ENCODE results near the gene CSTB.

CSTB gene

DNA sequence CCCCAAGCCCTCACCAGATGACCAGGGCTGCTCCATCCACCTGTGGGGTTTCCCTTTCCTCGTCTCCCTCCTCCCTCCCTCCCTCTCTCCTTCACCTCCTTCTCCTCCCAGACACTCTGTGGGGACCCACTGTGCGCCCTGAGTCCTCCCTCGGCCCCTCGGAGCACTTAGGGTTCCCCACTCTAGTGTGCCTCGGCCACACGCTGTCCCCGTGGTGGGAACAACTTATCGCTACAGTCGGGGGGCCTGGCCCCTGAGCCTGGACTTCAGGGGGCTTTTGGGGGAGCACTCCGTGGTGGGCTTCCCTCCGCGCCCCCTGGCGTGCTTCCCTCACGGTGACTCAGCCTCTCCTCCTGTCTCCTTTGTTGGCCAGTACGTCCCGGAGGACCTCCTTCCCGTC, 27.5 kb downstream of the CSTB start:
- no peak overlapping the region for H3K4me3 ChIP-seq (ENCODE audit: low read depth, low read length)

DNA sequence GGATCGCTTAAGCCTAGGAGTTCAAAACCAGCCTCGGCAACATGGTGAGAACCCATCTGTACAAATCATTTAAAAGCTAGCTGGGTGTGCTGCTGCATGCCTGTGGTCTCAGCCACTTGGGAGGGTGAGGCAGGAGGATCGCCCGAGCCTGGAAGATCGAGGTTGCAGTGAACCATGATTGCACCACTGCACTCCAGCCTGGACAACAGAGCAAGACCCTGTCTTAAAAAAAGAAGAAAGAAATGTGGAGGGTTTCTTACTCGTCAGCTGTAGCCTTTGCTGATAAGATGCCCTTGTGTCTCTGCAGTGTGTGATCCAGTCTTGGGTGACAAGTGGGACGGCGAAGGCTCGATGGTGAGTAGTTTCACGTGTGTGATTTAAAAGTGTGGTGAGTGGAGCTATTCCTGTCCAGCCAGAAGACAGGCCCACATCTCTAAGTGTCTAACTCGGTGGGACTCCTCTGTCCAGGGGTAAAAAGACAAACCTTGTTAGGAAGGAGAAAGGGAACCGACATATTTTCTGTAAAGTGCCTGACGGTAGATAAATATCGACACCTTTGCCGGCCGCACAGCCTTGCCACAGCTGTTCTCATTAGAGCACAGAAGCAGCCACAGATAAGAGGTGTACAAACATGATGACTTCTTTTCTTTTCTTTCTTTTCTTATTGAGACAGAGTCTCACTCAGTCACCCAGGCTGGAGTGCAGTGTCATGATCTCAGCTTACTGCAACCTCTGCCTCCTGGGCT, 30.2 kb downstream of the CSTB start:
- H3K4me3 ChIP-seq (ENCODE audit: low read depth, low read length), result no peak overlapping the region
- TF ChIP-seq, protein P1, sequence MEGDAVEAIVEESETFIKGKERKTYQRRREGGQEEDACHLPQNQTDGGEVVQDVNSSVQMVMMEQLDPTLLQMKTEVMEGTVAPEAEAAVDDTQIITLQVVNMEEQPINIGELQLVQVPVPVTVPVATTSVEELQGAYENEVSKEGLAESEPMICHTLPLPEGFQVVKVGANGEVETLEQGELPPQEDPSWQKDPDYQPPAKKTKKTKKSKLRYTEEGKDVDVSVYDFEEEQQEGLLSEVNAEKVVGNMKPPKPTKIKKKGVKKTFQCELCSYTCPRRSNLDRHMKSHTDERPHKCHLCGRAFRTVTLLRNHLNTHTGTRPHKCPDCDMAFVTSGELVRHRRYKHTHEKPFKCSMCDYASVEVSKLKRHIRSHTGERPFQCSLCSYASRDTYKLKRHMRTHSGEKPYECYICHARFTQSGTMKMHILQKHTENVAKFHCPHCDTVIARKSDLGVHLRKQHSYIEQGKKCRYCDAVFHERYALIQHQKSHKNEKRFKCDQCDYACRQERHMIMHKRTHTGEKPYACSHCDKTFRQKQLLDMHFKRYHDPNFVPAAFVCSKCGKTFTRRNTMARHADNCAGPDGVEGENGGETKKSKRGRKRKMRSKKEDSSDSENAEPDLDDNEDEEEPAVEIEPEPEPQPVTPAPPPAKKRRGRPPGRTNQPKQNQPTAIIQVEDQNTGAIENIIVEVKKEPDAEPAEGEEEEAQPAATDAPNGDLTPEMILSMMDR (IDR thresholded peaks at IDR 0.05; ENCODE audit: borderline replicate concordance, insufficient read depth, low read depth, low read length), result no peak

More for the DNA sequence above, 27.5 kb downstream of the CSTB start:
- TF ChIP-seq, protein P1 (IDR thresholded peaks at IDR 0.05; ENCODE audit: borderline replicate concordance, insufficient read depth, low read depth, low read length), result no peak

DNA sequence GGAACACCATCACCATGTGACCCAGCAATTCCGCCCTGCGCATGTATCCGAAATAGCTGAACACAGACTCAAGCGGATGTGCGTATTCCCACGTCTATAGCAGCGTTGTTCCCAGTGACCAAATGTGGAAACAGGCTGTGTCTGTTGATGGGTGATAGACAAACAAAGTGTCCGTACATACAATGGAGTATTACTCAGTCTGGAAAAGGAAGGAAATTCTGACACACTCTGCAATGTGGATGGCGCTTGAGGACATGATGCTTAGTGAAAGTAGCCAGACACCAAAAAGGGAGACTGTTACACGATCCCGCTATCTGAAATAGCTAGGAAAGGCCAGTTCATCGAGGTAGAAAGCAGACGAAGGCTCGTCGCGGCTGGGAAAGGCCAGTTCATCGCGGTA, 31.4 kb downstream of the CSTB start:
- H3K4me3 ChIP-seq (ENCODE audit: low read depth, low read length), result no peak overlapping the region
- TF ChIP-seq, protein P1 (IDR thresholded peaks at IDR 0.05; ENCODE audit: borderline replicate concordance, insufficient read depth, low read depth, low read length), result no peak

DNA sequence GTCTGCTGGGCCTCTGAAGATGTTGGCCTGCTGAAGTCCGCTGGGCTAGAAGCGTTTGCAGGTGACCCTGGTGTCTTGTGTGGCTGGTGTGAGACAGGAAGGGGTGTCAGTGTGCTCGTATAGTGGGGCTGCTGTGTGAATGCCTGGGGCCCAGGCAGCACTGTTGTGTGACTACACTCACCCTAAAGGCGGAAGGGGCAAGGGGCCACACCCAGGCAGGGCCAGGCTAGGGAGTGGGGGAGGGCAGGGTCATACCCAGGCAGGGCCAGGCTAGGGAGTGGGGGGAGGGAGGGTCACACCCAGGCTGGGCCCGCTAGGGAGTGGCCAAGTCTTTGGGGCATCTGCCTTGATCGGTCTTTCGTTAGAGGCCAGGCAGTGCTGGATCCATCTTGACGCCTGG, 32.2 kb downstream of the CSTB start:
- H3K4me3 ChIP-seq (ENCODE audit: low read depth, low read length), result no peak overlapping the region
- TF ChIP-seq, protein P1 (IDR thresholded peaks at IDR 0.05; ENCODE audit: borderline replicate concordance, insufficient read depth, low read depth, low read length), result no peak

DNA sequence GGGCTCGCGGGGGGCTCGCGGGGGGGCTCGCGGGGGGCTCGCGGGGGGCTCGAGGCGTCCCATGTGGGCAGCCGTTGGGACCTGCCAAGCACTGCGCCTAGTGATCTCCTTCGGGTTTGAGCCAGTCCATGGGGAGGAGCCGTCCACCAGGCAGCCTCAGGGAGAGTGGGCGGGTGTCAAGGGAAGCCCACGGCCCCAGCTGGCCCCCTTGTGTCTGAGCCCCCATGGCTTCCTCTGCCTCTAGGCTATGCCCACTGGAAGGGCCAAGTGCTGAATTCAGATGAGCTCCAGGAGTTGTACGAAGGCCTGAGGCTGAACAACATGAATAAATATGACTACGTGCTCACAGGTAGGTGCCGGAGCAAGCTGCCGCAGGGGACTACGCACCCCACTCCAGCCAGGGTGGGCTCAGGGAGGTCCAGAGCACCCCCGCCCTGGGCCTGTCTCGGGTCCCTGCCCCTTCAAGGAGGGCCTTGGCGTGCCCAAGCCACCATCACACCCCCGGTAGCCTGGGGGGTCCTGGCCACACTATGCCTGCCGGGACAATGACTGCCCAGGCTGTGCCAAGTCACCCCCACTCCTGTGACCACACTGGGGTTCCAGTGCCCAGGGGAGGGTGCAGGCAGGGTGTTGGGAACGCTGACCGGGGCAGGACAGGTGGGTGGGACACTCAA, 34.5 kb downstream of the CSTB start:
- no peak overlapping the region for H3K4me3 ChIP-seq (ENCODE audit: low read depth, low read length)
- TF ChIP-seq, protein P1 (IDR thresholded peaks at IDR 0.05; ENCODE audit: borderline replicate concordance, insufficient read depth, low read depth, low read length), result no peak

DNA sequence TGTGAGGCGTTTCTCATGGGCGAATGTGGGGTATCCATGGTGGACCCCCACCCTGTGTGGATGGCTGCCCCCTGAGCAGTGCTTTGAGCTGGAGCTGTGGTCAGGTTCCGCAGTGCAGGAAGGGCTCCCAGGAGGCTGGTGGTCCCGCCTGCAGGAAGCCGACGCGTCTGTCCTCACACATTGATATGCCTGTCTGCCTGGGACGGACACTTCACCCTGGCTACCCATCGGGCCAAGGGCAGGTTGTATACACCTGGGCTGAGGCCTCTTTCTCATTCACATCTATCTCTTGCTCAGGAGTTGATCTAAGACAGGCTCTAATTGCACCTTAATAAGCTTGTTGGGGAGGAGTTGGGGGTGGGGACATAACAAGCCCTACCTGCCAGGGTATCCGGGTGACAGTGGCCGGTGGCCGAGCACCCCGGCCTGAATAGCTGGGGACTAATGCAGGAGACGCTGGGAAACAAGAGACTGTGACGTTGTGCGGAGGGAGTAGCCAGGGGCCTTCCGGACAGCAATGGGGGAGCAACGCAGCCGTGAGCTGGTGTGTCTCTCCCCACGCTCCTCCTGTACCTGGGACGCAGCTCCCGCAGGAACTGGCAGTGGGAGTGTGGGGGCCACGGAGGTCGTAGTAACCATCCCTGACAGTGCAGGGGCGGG, 35.5 kb downstream of the CSTB start:
- TF ChIP-seq, protein P1 (IDR thresholded peaks at IDR 0.05; ENCODE audit: borderline replicate concordance, insufficient read depth, low read depth, low read length), result no peak
- H3K4me3 ChIP-seq (ENCODE audit: low read depth, low read length), result no peak overlapping the region
